Neutrophil (primary cell): ENCODE data around the gene ZDHHC14.

ENCODE experiments used
- H3K27ac ChIP-seq: fragments of 200-600 bp; sonication (generic); 2 replicates; pipeline ENCODE4 v1.5.1; 2016; ENCODE audit warnings: mild to moderate bottlenecking, moderate library complexity
- H3K27me3 ChIP-seq: fragments of 200-600 bp; sonication (generic); 2 replicates; pipeline ENCODE4 v1.6.0; 2016; ENCODE audit warnings: mild to moderate bottlenecking
- H3K36me3 ChIP-seq: fragments of 200-600 bp; sonication (generic); 2 replicates; pipeline ENCODE4 v1.5.1; 2017
- H3K4me1 ChIP-seq, 2 experiments: fragments of 200-600 bp in 1 of 2; sonication (generic) in 1 of 2; 1 replicate in 1 of 2; 2 replicates in 1 of 2; pipeline versions ENCODE4 v1.5.1 to v1.6.1; 2013 to 2016; ENCODE audit warnings: low read depth in 1 of 2, low read length in 1 of 2, mild to moderate bottlenecking in 1 of 2, moderate library complexity in 1 of 2; ENCODE audit not compliant: control insufficient read depth in 1 of 2, insufficient read depth in 1 of 2
- H3K4me3 ChIP-seq, 2 experiments: fragments of 200-600 bp in 1 of 2; sonication (generic) in 1 of 2; 1 replicate in 1 of 2; 2 replicates in 1 of 2; pipeline ENCODE4 v1.5.1; 2013 to 2016; ENCODE audit warnings: low read depth in 1 of 2, low read length in 1 of 2, mild to moderate bottlenecking in 1 of 2, moderate library complexity in 1 of 2
- H3K9me3 ChIP-seq: fragments of 200-600 bp; sonication (generic); 2 replicates; pipeline ENCODE4 v1.5.1; 2016
- TF ChIP-seq, protein P1 (sequence below): fragments of 200-600 bp; sonication (generic); IDR thresholded peaks from 2 replicates; pipeline ENCODE4 v1.5.1; 2016; ENCODE audit warnings: antibody characterized with exemption

ZDHHC14 gene

DNA sequence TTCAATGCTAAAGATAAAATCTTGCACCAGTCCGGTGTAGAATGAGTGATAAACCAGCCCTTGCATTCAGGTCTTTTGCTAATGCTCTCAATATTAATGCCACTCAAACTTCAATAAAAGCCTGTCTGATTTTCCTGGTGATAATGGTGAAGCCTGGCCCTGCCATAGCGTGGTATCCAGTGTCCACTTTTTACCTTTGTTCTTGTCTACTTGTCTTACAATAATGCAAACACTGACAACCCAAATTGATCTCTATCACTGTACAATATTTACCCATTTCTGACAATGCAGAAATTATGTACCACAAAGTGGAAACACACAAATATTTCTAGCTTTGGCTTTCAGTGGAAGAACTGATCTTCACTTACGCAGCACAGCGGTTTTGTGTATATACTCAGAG lies 189.1 kb downstream of the ZDHHC14 start:
- no peaks in the 10 kb centered on the region for H3K4me1 ChIP-seq
- no peaks in the 10 kb centered on the region for H3K27me3 ChIP-seq
- no peaks in the 10 kb centered on the region for H3K36me3 ChIP-seq
- TF ChIP-seq, protein P1, sequence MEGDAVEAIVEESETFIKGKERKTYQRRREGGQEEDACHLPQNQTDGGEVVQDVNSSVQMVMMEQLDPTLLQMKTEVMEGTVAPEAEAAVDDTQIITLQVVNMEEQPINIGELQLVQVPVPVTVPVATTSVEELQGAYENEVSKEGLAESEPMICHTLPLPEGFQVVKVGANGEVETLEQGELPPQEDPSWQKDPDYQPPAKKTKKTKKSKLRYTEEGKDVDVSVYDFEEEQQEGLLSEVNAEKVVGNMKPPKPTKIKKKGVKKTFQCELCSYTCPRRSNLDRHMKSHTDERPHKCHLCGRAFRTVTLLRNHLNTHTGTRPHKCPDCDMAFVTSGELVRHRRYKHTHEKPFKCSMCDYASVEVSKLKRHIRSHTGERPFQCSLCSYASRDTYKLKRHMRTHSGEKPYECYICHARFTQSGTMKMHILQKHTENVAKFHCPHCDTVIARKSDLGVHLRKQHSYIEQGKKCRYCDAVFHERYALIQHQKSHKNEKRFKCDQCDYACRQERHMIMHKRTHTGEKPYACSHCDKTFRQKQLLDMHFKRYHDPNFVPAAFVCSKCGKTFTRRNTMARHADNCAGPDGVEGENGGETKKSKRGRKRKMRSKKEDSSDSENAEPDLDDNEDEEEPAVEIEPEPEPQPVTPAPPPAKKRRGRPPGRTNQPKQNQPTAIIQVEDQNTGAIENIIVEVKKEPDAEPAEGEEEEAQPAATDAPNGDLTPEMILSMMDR, result no peak
- H3K9me3 ChIP-seq, result no peaks in the 10 kb centered on the region
- H3K27ac ChIP-seq, result no peak overlapping the region
- no peak overlapping the region for H3K4me3 ChIP-seq

DNA sequence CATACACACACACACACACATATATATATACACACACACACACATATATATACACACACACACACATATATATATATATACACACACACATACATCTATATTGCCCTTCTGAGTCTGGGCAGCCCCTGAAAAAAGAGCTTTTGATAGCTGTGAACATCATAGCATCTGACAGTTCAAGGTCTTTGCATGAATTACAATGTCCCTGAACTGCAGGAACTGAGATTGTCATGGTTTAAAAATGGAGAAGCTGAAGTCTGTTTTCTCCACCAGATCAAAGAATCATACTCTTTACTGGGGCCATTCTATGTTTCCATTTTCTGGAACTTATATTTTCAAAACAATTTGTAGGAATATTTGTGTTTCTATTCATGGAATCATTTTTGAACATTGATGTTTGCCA lies 189.8 kb downstream of the ZDHHC14 start:
- Histone ChIP-seq H3K9me3 (no peaks in the 10 kb centered on the region), H3K27ac (no peak overlapping the region), H3K4me1 (no peaks in the 10 kb centered on the region), H3K27me3 (no peaks in the 10 kb centered on the region), H3K4me3 (no peak overlapping the region), H3K36me3 (no peaks in the 10 kb centered on the region)
- TF ChIP-seq, protein P1, result no peak

DNA sequence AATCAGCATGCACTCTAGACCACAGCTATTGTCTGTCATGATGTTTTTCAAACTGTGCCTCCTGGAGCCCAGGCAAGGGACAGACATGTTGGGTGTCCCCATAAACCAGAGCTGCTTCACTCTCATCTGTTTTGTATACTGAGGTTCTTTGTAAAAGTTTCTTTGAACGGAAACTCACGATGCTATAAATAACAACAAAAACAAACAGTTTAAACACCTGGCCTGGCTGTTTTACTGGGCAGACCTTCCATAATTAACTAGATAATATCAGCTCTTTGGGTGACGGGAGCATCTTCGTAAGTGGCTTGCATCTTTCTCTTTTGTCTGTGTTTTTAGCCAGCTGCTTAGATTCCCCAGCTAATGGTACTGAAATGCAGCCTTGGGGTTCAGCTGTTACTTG lies 190.3 kb downstream of the ZDHHC14 start:
- no peaks in the 10 kb centered on the region for H3K4me1 ChIP-seq
- TF ChIP-seq, protein P1, result no peak
- H3K9me3 ChIP-seq, result no peaks in the 10 kb centered on the region
- no peaks in the 10 kb centered on the region for H3K36me3 ChIP-seq
- H3K27me3 ChIP-seq, result no peaks in the 10 kb centered on the region
- no peak overlapping the region for H3K4me3 ChIP-seq
- no peak overlapping the region for H3K27ac ChIP-seq

DNA sequence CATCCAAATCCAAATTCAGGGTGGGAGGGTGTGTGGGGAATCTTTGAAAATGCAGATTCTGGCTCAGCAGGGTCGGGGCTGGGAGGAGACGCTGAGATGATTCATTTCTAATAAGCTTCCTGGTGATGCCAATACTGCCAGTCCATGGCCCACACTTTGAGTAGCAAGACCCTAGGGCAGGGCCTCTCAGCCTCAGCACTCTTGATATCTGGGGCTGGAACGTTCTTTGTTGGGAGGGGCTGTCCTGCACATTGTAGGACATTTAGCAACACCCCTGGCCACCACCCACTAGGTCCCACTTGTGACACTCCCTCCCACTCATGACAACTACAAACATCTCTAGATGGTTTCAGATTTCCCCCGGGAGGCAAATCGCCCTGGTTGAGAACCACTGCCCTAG lies 191.0 kb downstream of the ZDHHC14 start:
- Histone ChIP-seq H3K4me1 (no peaks in the 10 kb centered on the region), H3K9me3 (no peaks in the 10 kb centered on the region), H3K4me3 (no peak overlapping the region), H3K27ac (no peak overlapping the region), H3K27me3 (no peaks in the 10 kb centered on the region), H3K36me3 (no peaks in the 10 kb centered on the region)
- TF ChIP-seq, protein P1, result no peak

DNA sequence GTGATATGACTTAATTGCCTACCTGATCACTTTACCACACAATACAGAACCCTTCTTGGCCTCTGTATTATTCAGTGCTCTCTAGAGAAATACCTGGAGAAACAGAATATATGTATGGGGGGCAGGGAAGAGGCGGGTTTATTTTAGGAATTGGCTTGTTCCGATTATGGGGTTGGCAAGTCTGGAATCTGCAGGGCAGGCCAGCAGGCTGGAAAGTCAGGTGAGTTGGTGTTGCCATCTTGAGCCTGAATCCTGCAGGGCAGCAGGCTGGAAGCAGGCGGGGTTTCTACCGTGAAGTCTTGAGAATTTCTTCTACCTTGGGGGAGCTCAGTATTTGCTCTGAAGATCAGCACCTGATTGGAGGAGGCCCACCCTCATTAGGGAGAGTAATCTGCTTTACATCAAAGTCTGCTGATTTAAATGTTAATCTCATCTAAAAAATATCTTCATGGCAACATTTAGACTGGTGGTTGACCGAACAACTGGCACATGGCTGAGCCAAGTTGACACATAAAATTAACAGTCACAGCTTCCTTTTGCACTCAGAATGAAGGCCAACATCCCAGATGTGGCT lies 193.9 kb downstream of the ZDHHC14 start:
- Histone ChIP-seq H3K27ac (no peak overlapping the region), H3K9me3 (no peaks in the 10 kb centered on the region), H3K4me1 (no peaks in the 10 kb centered on the region), H3K27me3 (no peaks in the 10 kb centered on the region), H3K4me3 (no peak overlapping the region), H3K36me3 (no peaks in the 10 kb centered on the region)
- TF ChIP-seq, protein P1, result no peak
